Keratinocyte (primary cell): ENCODE data around the gene NCOR1. TPM values are rescaled to one million over a fixed set of nuclear protein-coding genes. Genes with fewer than 3 reads are reported as not detected.

Experiments
- DNase-seq: peaks from one replicate; pipeline ENCODE4 v3.0.0-alpha.2; 2011; ENCODE audit warnings: low read depth, missing footprints, low spot score
- FAIRE-seq: peaks from 2 replicates; lab custom pipeline; 2011; peaks lifted over from hg19 to GRCh38; lab: Jason Lieb, UNC
- H2AFZ ChIP-seq: 2 replicates; pipeline ENCODE4 v1.6.0; 2012; ENCODE audit warnings: low read length, control low read depth, inconsistent platforms; ENCODE audit not compliant: control insufficient read depth
- H3K27ac ChIP-seq: 2 replicates; pipeline ENCODE4 v1.5.1; 2011; ENCODE audit warnings: low read length; ENCODE audit not compliant: control insufficient read depth, insufficient read depth
- H3K27me3 ChIP-seq: 3 replicates; pipeline ENCODE4 v1.6.0; 2011; ENCODE audit warnings: low read length; ENCODE audit not compliant: control insufficient read depth, insufficient read depth; ENCODE audit errors: extremely low read depth
- H3K36me3 ChIP-seq, 2 experiments: 2 replicates in 1 of 2; 3 replicates in 1 of 2; pipeline ENCODE4 v1.5.1; 2011; ENCODE audit warnings: low read length in 2 of 2, mild to moderate bottlenecking in 1 of 2; ENCODE audit not compliant: control insufficient read depth in 2 of 2, insufficient read depth in 2 of 2; ENCODE audit errors: extremely low read depth in 1 of 2
- H3K4me1 ChIP-seq: 3 replicates; pipeline ENCODE4 v1.5.1; 2011; ENCODE audit warnings: low read length; ENCODE audit not compliant: control insufficient read depth, insufficient read depth; ENCODE audit errors: extremely low read depth
- H3K4me2 ChIP-seq: 3 replicates; pipeline ENCODE4 v1.6.0; 2011; ENCODE audit warnings: low read depth, low read length; ENCODE audit not compliant: control insufficient read depth, insufficient read depth; ENCODE audit errors: extremely low read depth
- H3K4me3 ChIP-seq, 3 experiments: fragments of 200-600 bp in 1 of 3; sonication (generic) in 1 of 3; 2 replicates in 2 of 3; 3 replicates in 1 of 3; pipeline ENCODE4 v1.5.1; 2011 to 2016; ENCODE audit warnings: low read length in 3 of 3, mild to moderate bottlenecking in 3 of 3, control low read depth in 2 of 3, inconsistent platforms in 1 of 3, low read depth in 1 of 3, mixed read lengths in 1 of 3, mixed run types in 1 of 3, moderate library complexity in 1 of 3; ENCODE audit not compliant: control insufficient read depth in 2 of 3, insufficient read depth in 2 of 3; ENCODE audit errors: extremely low read depth in 1 of 3
- H3K79me2 ChIP-seq: 2 replicates; pipeline ENCODE4 v1.6.0; 2012; ENCODE audit warnings: low read length; ENCODE audit not compliant: control insufficient read depth, insufficient read depth
- H3K9ac ChIP-seq: 3 replicates; pipeline ENCODE4 v1.6.0; 2011; ENCODE audit warnings: low read length; ENCODE audit not compliant: control insufficient read depth, insufficient read depth; ENCODE audit errors: extremely low read depth
- H3K9me1 ChIP-seq: 3 replicates; pipeline ENCODE4 v1.6.0; 2011; ENCODE audit warnings: low read length; ENCODE audit not compliant: control insufficient read depth, insufficient read depth; ENCODE audit errors: extremely low read depth
- H3K9me3 ChIP-seq: 2 replicates; pipeline ENCODE4 v1.5.1; 2012; ENCODE audit warnings: low read depth, low read length; ENCODE audit not compliant: control insufficient read depth
- H4K20me1 ChIP-seq: 3 replicates; pipeline ENCODE4 v1.6.0; 2011; ENCODE audit warnings: low read length; ENCODE audit not compliant: control insufficient read depth, insufficient read depth; ENCODE audit errors: extremely low read depth
- CTCF ChIP-seq, 3 experiments: IDR thresholded peaks in 1 of 3; conservative IDR thresholded peaks in 1 of 3; optimal IDR thresholded peaks in 1 of 3; 2 replicates in 2 of 3; 3 replicates in 1 of 3; pipeline versions ENCODE3 to v1.5.1; 2011; ENCODE audit warnings: low read length in 3 of 3, mild to moderate bottlenecking in 3 of 3, moderate library complexity in 2 of 3, control low read depth in 1 of 3, inconsistent platforms in 1 of 3; ENCODE audit not compliant: insufficient read depth in 2 of 3; ENCODE audit errors: extremely low read depth in 1 of 3
- EZH2 ChIP-seq: IDR thresholded peaks from one replicate; pipeline ENCODE4 v1.6.1; 2012; ENCODE audit warnings: inconsistent platforms, mild to moderate bottlenecking, low read length, moderate library complexity
- dilution Hi-C: fragments of 300-500 bp; cut with MboI; formaldehyde crosslinking; loops from one replicate; pipeline ENCODE4 v1.7.0; 2020; ENCODE audit warnings: low sequenced_read_pairs; ENCODE audit not compliant: extremely low pct_ligation_motif_present
- polyA plus RNA-seq, 5 experiments: library from polyadenylated mRNA; depleted of rRNA in 3 of 5; stranded (reverse) in 3 of 5; stranded (forward) in 1 of 5; unstranded in 1 of 5; fragments of >200 nt; gene quantifications; 1 replicate in 1 of 5; 2 replicates in 3 of 5; 3 replicates in 1 of 5; pipeline versions ENCODE4 v1.2.1 to v1.2.3, GENCODE V29; 2011 to 2012; ENCODE audit warnings: missing spikeins in 2 of 5, low read depth in 1 of 5, low replicate concordance in 1 of 5

NCOR1 gene
- polyA plus RNA-seq, 1 donor (not counting 4 experiments of a cell fraction or from before 2014, with no cell fraction given) = 59.8 TPM

- no peak overlapping the region for H3K9ac ChIP-seq
- DNase-seq (no peak), FAIRE-seq (peak; percentile 39)
- no peaks in the 10 kb centered on the region for H4K20me1 ChIP-seq
- H3K4me3 ChIP-seq = no peak overlapping the region
- no peaks in the 10 kb centered on the region for H3K27me3 ChIP-seq
- H3K9me1 ChIP-seq = no peaks in the 10 kb centered on the region
- no peaks in the 10 kb centered on the region for H3K79me2 ChIP-seq
- no peak overlapping the region for H2AFZ ChIP-seq
- H3K4me1 ChIP-seq = no peaks in the 10 kb centered on the region
- peaks cover 3 to 4% of the 10 kb centered on the region in 2 experiments for H3K36me3 ChIP-seq
- TF ChIP-seq CTCF (optimal IDR thresholded peaks at IDR 0.05 in 1 of 3, IDR thresholded peaks at IDR 0.05 in 1 of 3, conservative IDR thresholded peaks at IDR 0.05 in 1 of 3; ENCODE audit: extremely low read depth in 1 of 3, insufficient read depth in 2 of 3, low read length in 3 of 3) = no peak
- TF ChIP-seq EZH2 = no peak
- H3K9me3 ChIP-seq = no peaks in the 10 kb centered on the region
- H3K27ac ChIP-seq = no peak overlapping the region
- dilution Hi-C loops = no loop called here
- no peak overlapping the region for H3K4me2 ChIP-seq
Observed at GRCh38 chr17:16085066-16085699, 130.2 kb downstream of the NCOR1 start.

- Histone ChIP-seq H2AFZ (no peak overlapping the region), H3K4me2 (no peak overlapping the region), H3K9me3 (no peaks in the 10 kb centered on the region), H3K4me1 (no peaks in the 10 kb centered on the region), H3K27me3 (no peaks in the 10 kb centered on the region), H3K4me3 (no peak overlapping the region), H3K79me2 (no peaks in the 10 kb centered on the region), H3K27ac (no peak overlapping the region), H3K9me1 (no peaks in the 10 kb centered on the region), H4K20me1 (no peaks in the 10 kb centered on the region), H3K9ac (no peak overlapping the region), H3K36me3 (peaks cover 6 to 9% of the 10 kb centered on the region in 2 experiments)
- dilution Hi-C loops = no loop called here
- no peak for DNase-seq
- TF ChIP-seq EZH2 (no peak), CTCF (optimal IDR thresholded peaks at IDR 0.05 in 1 of 3, IDR thresholded peaks at IDR 0.05 in 1 of 3, conservative IDR thresholded peaks at IDR 0.05 in 1 of 3; ENCODE audit: extremely low read depth in 1 of 3, insufficient read depth in 2 of 3, low read length in 3 of 3) (no peak)
- FAIRE-seq = no peak
Observed at GRCh38 chr17:16083223-16083622, 132.1 kb downstream of the NCOR1 start.
